ENCODE results near the gene GALNT3.

DNA sequence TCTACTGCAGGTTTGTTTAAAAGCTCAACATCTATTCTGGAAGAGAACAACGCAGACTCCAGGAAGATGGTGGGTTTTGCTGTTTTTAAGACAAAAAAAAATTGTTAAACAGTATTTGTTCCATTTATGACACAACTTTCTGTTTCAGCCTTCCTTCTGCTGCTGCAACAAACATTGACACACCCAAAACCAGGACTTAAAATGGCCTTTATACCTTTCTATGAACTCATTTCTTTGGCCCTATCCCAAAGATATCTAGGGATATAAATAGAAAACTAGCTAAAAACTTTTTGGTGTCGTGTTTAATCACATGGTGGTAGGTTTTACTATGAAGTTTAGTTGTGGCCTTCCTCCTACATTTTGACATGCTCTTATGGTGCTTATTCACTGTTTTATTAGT, 964 bp upstream of the GALNT3 start:
- TF ChIP-seq, protein P1, sequence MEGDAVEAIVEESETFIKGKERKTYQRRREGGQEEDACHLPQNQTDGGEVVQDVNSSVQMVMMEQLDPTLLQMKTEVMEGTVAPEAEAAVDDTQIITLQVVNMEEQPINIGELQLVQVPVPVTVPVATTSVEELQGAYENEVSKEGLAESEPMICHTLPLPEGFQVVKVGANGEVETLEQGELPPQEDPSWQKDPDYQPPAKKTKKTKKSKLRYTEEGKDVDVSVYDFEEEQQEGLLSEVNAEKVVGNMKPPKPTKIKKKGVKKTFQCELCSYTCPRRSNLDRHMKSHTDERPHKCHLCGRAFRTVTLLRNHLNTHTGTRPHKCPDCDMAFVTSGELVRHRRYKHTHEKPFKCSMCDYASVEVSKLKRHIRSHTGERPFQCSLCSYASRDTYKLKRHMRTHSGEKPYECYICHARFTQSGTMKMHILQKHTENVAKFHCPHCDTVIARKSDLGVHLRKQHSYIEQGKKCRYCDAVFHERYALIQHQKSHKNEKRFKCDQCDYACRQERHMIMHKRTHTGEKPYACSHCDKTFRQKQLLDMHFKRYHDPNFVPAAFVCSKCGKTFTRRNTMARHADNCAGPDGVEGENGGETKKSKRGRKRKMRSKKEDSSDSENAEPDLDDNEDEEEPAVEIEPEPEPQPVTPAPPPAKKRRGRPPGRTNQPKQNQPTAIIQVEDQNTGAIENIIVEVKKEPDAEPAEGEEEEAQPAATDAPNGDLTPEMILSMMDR (IDR thresholded peaks at IDR 0.05 in 4 of 5, conservative IDR thresholded peaks at IDR 0.05 in 1 of 5), result no peak
- no peak for TF ChIP-seq POLR2A (IDR thresholded peaks at IDR 0.05)
